ENCODE data around the gene EIF4A3.
A peak's percentile ranks its signal among the peaks of the same experiment; 100 is the strongest.

Gene EIF4A3

DNA sequence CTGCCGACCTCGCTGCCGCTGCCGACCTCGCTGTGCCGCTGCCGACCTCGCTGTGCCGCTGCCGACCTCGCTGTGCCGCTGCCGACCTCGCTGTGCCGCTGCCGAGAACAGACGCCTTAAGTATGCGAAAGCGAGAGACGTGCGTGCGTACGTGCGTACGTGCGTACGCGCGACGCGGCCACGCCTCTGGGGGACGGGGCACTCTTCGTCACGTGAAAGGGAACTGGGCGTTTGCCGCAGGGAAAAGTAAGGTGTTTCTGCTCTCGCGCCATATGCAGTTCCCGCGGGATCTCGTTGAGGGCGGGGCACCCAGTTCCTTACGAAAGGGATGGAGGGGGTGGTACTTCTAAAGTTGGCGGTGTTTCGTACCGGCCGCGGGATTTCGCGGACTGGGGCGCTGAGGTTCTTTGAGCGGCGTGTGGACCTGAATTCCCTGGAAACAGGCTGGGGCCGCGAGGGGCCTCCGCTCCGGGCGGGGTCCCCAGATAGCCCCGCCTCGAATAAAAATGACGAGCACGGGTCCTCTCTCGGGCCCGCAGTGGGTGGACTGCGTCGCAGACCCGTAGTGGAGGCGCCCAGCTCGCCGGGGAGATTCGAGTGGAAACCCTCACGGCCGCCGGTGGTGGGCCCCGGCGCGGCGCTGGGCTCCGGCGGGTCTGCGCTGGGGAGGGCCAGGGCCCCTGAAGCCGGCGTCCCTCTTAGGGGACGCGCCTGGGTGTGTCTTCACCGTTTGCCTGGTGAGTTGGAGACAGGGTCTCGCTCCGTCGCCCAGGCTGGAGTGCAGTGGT, at the start of gene EIF4A3:
Gene EIF4A3 (minus strand): TSS at position 94 of the 788 bp plus-strand sequence. CDS start 167 bp downstream, outside the sequence.
- DNase-seq (ENCODE audit: low read depth), result peak; percentile 95

DNA sequence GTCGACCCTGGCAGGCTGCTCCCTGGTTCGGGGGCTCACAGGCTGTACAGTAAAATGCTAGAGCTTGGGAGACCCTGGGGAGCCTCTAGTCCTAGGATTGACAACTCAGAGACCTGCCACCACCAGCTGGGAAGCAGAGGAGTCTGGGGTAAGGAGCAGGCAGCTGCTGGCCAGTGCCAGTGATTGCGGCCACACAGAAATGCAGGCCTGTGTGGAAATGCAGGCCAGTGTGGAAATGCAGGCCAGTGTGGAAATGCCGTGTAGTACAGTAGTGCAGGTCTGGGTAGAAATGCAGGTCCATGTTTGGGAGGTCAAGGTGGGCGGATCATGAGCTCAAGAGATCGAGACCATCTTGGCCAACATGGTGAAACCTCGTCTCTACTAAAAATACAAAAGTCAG, 49.7 kb upstream of the EIF4A3 start:
- DNase-seq (ENCODE audit: low read depth), result no peak

DNA sequence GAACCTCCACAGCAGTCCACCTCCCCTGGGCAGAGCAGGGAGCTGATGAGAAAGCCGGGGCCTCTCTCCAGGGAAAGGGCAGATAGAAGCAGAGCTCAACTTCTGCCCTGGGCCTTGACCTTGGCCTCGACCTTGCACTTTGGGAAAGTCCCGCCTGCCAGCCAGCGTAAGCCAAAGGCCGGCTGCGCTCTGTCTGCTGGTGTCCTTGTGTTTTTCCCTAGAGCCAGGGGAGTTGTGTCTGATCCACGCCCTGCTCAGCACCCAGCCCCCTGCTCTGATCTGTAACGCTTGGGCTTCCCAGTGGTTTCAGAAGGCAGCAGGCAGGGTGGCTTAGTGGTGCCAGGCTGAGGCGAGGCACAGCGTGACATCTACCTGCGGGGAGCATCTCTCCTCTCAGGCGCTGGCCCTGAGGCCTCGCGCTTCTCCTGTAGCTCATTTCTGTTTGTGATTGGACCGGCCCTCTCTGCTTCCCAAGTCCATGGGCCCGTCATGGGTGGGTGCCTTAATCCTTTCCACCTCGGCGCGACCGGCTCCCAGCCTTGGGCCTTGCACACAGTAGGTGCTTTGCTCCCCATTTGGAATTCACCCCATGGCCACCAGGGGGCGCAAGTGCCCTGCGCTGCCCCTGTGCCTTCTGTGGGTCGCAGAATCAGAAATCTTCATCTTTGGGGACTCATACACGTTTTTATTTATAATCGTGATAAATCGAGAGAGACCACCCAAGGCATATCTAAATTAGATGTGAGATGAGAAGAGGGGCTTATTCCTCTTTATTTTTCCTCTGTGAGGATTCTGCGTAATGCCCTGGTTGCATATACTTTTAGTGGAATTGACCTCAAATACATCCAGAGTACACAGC, 49.0 kb upstream of the EIF4A3 start:
- peak; percentile 32 for DNase-seq (ENCODE audit: low read depth)

DNA sequence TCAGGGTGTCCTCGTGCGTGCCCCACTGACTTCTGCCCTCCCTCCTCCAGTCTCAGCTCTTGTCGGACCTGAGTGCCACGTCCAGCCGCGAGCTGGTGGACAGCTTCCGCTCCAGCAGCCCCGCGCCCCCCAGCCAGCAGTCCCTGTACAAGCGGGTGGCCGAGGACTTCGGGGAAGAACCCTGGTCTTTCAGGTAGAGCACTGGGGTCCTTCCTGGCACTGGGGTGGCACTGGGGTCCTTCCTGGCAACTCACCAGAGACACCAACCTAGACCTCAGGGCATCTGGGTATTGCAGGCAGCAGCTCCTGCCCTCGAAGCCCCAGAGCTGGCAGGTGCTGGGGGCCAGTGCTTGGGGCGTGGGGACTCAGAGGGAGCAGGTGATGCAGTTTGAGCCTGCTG, 48.2 kb upstream of the EIF4A3 start:
- DNase-seq (ENCODE audit: low read depth), result no peak

DNA sequence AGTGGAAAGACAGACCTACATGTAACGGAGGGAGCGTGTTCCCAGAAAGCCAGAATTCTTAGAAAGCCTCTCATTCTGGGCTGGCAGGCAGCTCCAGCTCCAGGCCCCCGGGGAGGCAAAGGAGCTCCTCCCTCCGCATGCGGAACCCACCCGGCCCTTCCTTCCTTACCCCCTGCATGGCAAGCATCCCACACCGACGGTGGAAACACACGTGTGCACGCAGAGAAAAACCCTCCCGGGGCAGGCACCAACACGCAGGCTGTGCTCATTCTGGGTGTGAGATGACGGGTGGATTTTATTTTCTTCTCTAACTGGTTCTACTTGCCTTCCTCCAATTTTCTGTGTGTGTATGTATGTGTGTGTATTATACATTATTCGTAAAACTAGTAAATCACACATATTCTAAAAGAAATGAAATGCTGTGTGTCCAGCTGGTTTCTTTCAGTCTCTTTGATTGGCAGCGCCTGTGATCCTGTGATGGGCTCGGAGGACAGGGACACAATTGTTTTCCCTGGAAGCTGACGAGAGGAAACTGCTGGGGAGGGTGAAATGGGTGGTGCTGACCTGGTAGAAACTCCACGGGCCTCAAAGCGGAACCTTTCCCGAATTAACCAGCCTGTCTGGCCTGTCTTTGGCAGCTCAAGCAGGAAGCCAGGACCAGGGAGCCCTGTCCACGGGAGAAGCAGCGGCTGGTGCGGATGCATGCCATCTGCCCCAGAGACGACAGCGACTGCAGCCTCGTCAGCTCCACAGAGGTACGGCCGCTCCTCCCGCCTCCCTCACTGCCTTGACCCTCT, 45.1 kb upstream of the EIF4A3 start:
- no peak for DNase-seq (ENCODE audit: low read depth)

DNA sequence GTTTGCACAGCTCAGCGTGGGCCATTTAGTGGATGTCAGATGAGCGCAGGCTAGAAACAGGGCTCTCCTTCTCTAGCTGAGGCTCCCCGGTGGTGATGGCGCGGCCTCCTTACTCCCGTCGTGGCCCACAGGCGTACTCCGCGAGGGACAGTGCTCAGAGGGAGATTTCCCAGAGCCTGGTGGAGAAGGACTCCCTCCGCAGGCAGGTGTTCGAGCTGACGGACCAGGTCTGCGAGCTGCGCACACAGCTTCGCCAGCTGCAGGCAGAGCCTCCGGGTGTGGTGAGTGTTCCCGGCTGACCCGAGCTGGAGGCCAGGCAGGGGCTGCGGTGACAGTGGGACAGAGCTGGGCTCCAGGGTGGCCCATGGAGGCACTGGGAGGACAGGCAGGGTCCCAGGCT, 44.3 kb upstream of the EIF4A3 start:
- no peak for DNase-seq (ENCODE audit: low read depth)

DNA sequence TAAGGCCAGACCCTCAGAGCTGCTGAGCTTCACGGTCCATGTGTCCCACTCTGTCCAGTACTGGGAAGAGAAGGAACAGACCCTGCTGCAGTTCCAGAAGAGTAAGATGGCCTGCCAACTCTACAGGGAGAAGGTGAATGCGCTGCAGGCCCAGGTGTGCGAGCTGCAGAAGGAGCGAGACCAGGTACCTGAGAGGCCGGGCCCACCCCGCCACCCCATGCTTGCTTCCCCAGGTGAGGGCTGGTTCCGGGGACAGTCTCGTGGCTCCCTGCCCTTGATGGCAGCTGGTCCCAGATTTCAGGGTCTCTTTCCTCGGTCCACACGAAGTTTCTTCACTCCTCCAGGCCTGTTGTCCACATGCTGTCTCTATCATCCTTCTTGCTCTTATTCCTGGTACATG, 43.8 kb upstream of the EIF4A3 start:
- no peak for DNase-seq (ENCODE audit: low read depth)

DNA sequence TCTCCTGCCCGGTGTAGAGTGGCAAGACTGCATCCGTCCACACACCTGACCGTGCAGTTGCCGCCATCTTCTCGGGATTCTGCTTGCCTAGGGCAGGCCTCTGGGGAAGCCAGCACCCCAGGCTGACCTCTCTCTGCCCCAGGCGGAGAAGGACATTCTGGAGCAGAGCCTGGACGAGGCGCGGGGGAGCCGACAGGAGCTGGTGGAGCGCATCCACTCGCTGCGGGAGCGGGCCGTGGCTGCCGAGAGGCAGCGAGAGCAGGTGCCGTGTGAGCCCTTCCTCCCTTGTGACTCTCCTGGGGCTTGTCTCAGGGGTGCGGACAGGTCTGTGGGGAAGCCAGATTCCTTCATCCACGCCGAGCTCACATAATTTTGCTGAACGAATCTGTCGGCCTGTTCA, 42.7 kb upstream of the EIF4A3 start:
- no peak for DNase-seq (ENCODE audit: low read depth)

DNA sequence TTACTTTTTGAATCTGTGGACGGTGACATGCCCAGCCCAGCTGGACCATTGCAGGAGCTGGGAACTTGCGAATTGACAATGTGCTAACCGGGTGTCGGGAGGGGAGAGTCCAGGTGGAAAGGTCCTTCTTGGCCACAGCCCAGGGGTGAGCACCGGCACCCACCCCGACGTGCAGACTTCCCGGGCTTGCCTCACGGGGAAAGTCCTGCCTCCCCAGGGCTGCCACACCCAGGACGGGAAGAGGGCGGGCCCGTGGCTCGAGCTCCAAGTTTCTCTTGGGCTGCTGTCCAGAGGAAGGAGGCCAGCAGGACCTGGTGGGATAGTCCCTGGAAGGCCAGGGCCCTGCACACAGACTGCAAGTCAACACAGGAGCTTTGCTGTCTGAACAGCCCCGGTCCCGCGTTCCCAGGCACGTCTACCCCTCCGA, 40.6 kb upstream of the EIF4A3 start:
- DNase-seq (ENCODE audit: low read depth), result no peak

DNA sequence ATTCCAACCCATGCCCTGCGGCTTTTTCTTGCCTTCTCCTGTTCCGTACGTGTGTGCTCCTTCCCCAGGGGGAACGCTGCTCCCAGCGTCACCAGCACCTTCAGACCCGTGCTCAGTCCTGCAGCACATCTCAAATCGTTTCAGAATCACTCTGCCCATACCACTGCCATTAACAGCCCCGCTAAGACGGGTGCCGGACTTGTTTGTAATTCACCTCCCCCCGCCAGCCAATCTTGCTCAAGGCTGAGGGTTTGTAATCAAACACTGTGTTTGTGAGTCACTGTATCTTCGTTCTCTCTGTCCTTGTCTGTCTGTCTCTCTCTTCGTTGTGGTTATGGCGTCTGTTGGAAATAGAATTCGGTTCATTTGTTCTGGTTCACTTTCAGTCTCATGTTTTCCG, 40.2 kb upstream of the EIF4A3 start:
- no peak for DNase-seq (ENCODE audit: low read depth)

DNA sequence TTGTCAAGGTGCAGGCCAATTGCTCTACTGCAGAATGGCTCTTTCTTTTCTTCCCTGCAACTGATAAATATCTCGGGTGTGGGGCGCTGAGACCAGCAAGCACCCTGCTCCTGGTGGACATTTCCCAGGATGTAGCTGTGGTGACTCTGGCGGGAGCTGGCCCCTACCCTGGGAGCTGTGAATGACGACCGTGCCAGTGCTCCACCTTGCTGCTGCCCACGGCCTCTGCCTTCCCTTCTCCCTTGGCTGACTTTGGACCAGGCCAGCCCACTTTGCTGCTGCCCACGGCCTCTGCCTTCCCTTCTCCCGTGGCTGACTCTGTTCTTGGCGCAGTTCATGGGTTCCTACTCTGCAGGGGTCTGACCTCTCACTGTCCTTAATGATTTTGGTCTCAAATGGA, 39.0 kb upstream of the EIF4A3 start:
- DNase-seq (ENCODE audit: low read depth), result no peak

DNA sequence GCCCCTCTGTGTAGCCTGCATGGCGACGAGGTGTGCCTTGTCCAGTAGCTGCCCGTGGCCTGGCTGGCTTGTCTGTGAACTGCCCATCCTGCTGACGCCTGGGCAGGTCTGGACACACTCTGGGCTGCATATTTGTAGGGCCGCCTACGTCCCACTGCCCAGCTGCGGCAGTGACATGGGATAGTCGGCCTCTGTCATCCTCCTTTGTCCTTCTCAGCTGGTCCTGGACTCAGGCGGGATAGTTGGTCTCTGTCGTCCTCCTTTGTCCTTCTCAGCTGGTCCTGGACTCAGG, 37.4 kb upstream of the EIF4A3 start:
- DNase-seq (ENCODE audit: low read depth), result no peak

DNA sequence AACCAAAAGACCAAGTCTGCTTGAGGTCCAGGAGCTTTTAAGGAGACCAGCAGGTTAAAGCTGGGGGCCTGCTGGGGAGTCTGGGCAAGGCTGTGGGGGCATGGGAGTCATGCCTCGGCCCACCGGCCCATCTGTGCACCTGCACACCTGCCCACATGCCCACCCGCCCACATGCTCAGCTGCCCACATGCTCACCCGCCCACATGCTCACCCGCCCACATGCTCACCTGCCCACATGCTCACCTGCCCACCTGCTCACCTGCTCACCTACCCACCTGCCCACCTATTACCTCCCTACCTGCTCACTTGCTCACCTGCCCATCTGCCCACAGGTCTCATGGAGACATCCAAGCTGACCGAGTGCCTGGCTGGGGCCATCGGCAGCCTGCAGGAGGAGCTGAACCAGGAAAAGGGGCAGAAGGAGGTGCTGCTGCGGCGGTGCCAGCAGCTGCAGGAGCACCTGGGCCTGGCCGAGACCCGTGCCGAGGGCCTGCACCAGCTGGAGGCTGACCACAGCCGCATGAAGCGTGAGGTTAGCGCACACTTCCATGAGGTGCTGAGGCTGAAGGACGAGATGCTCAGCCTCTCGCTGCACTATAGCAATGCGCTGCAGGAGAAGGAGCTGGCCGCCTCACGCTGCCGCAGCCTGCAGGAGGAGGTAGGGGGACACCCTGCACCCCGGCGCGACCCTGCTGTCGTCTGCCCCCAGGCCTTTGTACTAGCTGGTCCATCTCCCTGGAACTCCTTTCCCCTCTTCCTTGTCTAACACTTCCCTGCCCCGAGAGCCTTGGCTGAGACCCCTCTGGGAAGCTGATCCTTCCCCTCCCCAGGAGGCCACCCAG, 36.9 kb upstream of the EIF4A3 start:
- DNase-seq (ENCODE audit: low read depth), result no peak

DNA sequence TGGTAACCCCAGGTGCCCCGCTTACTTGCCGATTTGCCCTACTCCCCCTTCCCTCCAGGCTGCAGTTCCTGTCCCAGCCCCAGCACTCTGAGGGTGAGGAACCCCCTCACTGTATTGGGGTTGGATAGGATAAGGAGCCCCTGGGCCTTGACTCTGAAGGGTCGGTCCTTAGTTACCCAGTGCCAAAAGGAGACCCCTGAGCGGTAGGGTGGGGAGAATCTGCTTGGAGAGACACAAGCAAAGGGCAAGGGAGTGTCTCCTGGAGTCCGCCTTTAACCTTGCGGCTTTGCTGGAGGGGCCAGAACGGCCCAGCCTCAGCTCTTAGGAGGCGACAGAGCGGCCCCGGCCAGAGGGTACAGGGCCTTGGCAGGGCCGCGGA, 35.9 kb upstream of the EIF4A3 start:
- DNase-seq (ENCODE audit: low read depth), result no peak

DNA sequence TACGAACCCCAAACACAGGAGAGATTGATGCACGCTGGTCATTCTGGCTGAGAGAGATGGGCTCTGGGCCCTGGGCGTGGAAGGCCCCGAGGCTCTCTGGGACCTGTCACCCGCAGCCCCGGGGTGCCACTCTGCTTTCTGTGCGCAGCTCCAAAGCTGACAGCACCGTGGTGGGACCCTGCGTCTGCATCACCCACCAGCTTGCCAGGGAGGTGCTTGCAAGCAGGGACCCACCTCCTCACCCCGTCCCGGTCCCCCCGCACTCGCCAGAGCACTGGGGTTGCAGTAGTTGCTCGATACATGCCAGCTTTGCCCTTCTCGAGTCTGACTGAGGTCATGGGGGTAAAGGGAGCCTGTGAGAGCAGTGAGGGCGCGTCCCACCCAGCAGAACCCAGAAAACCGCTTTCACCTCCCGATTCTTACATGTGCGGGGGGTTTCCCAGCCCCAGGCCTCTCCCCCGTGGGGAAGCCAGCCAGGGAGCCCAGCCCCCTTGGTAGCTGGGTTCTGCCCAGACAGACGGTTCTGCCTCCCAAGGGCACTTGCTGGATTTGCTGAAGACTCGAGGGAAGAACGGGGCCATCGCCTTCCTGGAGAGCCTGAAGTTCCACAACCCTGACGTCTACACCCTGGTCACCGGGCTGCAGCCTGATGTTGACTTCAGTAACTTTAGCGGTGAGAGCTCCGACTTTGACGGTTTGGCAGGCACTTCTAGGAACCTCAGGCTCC, 35.4 kb upstream of the EIF4A3 start:
- DNase-seq (ENCODE audit: low read depth), result no peak

DNA sequence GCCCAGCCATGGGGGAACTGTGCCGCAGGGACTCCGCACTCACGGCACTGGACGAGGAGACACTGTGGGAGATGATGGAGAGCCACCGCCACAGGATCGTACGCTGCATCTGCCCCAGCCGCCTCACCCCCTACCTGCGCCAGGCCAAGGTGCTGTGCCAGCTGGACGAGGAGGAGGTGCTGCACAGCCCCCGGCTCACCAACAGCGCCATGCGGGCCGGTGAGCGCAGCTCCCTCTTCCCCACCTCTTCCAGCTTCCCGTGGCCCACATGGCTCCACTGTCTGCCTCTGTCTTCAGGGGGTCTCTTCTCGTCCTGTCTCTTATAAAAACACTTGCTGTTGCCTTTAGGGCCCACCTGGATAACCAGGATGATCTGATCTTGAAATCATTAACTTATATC, 34.5 kb upstream of the EIF4A3 start:
- no peak for DNase-seq (ENCODE audit: low read depth)

DNA sequence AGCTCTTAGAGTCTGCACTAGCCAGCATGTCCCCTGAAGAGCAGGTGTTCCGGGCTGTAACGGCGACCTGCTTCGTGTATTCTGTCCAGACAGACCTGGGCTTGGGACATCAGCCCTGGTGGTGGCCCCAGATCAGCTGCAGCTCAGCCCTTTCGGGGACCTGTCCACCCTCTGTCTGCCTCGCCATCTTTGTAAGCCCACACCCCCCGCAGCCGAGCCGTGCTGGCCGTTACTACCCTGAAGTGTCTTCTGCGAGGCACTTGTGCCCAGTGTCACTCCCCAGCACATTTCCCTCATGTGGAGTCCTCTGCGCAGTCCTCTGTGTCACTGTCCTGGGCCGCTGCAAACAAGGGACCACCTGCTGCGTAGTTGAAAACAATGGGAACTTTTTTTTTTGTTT, 33.3 kb upstream of the EIF4A3 start:
- no peak for DNase-seq (ENCODE audit: low read depth)

DNA sequence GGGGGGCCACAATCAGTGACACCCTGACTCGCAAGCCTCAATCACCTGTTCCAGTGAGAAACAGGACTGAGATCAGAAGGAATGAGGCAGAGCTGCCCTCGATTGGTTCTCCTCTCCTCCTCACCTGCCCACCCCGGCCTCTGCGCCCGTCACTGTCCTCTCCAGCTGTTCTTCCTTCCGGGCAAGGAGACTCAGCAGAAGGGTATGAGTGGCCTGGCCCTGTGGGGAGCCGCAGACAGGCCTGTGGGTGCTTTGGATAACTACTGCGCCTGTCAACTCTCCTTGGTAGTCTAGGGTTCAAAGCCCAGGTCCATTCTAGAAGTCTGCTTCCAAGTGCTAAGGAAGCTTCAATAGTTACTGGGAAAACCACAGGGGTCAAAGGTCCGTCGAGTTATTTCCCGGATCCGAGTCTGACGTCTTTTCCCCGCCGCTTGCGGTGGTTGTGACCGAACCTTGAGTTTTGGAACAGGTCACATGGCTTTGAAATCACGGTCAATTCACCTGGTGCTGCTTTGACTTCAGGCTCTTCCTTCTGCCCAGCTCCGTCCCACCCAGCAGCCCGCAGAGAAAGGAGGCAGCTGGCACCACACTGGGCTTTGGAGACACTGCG, 31.2 kb upstream of the EIF4A3 start:
- no peak for DNase-seq (ENCODE audit: low read depth)

DNA sequence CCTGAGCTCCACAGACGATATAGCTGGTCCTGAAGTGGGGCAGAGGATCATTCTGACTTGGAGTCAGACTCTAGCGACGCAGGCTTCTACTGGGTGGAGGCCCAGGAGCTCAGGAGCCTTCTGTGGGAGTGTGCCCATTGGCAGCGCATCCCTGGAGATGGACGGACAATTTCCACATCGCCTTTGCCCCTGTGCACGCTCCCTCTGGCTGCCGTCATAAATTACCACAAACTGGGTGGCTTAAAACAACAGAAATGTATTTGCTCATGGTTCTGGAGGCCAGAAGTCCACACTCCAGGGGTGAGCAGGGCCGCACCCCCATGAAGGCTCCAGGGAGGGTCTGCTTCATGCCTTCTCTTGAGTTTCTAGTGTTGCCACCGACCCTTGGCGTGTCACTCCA, 29.8 kb upstream of the EIF4A3 start:
- DNase-seq (ENCODE audit: low read depth), result no peak

DNA sequence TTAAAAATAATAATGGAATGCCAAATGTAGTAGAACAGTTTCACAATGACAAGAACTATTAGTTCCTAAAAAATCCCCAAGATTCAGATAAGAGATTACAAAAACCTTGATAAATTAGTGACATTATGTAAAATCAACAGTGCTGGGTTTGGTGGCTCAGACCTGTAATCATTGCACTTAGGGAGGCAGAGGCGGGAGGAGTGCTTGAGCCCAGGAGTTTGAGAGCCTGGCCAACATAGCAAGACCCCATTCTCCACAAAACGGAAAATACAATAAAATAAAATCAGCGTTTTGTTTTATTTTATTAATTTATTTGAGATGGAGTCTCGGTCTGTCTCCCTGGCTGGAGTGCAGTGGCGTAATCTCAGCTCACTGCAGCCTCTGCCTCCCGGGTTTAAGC, 27.0 kb upstream of the EIF4A3 start:
- DNase-seq (ENCODE audit: low read depth), result no peak

DNA sequence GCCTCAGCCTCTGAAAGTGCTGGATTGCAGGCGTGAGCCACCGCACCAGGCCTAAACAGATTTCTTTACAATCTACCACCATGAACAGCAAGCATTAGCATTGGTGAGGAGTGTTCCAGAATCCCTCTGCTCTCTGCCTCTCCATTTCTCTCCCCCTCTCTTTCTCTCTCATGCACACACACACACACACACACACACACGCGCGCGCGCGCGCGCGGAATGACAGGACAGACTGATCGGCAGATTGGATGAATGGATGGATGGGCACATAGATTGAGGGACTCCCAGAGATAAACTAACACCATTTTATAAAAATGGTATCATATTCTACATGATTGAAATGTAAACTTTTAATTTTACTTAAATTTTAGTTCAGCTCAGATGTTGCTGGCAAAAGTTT, 26.2 kb upstream of the EIF4A3 start:
- DNase-seq (ENCODE audit: low read depth), result no peak
